HepG2 (cell line): ENCODE results near the gene C18orf63. TPM values are rescaled to one million over a fixed set of nuclear protein-coding genes. Genes with fewer than 3 reads are reported as not detected.

Experiments used
- ARID5B ChIP-seq: IDR thresholded peaks from 2 replicates; pipeline ENCODE4 v1.4.0; 2020; ENCODE audit warnings: mild to moderate bottlenecking, missing genetic modification reagents
- ARNTL ChIP-seq: sonication (generic); formaldehyde crosslinking; IDR thresholded peaks from 2 replicates; pipeline ENCODE4 v1.4.0; 2020; ENCODE audit warnings: mild to moderate bottlenecking, missing genetic modification reagents
- ATF5 ChIP-seq: sonication (generic); formaldehyde crosslinking; IDR thresholded peaks from 2 replicates; pipeline ENCODE4 v1.4.0; 2020; ENCODE audit warnings: mild to moderate bottlenecking, low read depth, missing genetic modification reagents
- CBFB ChIP-seq: sonication (generic); formaldehyde crosslinking; IDR thresholded peaks from 2 replicates; pipeline ENCODE4 v1.4.0; 2020; ENCODE audit warnings: missing genetic modification reagents
- CBX2 ChIP-seq, 2 experiments: fragments of 200-600 bp in 1 of 2; sonication (generic); formaldehyde crosslinking in 1 of 2; IDR thresholded peaks; 2 replicates each; pipeline versions ENCODE4 v1.7.0 to v1.8.1; 2018 to 2022; ENCODE audit warnings: low read depth in 2 of 2, low read length in 1 of 2, mild to moderate bottlenecking in 1 of 2, missing genetic modification reagents in 1 of 2
- CREBL2 ChIP-seq: sonication (generic); formaldehyde crosslinking; IDR thresholded peaks from 2 replicates; pipeline ENCODE4 v1.8.1; 2023; ENCODE audit warnings: missing genetic modification reagents, mild to moderate bottlenecking, borderline replicate concordance
- HNF4A ChIP-seq: sonication (generic); formaldehyde crosslinking; IDR thresholded peaks from 2 replicates; pipeline ENCODE4 v1.4.0; 2020; ENCODE audit warnings: missing genetic modification reagents
- KAT2B ChIP-seq: fragments of 150-350 bp; IDR thresholded peaks from 2 replicates; pipeline ENCODE4 v1.6.1; 2014; ENCODE audit warnings: low read depth, low read length, borderline replicate concordance
- RFX1 ChIP-seq: fragments of 450-650 bp; IDR thresholded peaks from 2 replicates; pipeline ENCODE4 v1.6.1; 2017
- TBL1XR1 ChIP-seq: fragments of 150-350 bp; IDR thresholded peaks from 2 replicates; pipeline ENCODE4 v1.6.1; 2014; ENCODE audit warnings: borderline replicate concordance, low read length; ENCODE audit not compliant: partially characterized antibody
- TEAD2 ChIP-seq: sonication (generic); formaldehyde crosslinking; IDR thresholded peaks from 2 replicates; pipeline ENCODE4 v1.9.0; 2021; ENCODE audit warnings: missing genetic modification reagents
- ZGPAT ChIP-seq: IDR thresholded peaks from 2 replicates; pipeline ENCODE4 v1.6.1; 2016; ENCODE audit warnings: mild to moderate bottlenecking
- ZIK1 ChIP-seq: sonication (generic); formaldehyde crosslinking; IDR thresholded peaks from 2 replicates; pipeline ENCODE4 v1.5.0; 2020; ENCODE audit warnings: mild to moderate bottlenecking, low read depth, missing genetic modification reagents, borderline replicate concordance
- ZNF552 ChIP-seq: sonication (generic); formaldehyde crosslinking; IDR thresholded peaks from 2 replicates; pipeline ENCODE4 v1.9.0; 2022; ENCODE audit warnings: missing genetic modification reagents, mild to moderate bottlenecking, borderline replicate concordance
- ZNF766 ChIP-seq: sonication (generic); formaldehyde crosslinking; IDR thresholded peaks from 2 replicates; pipeline ENCODE4 v1.5.0; 2020; ENCODE audit warnings: missing genetic modification reagents, borderline replicate concordance
- polyA plus RNA-seq, 8 experiments: library from polyadenylated mRNA; depleted of rRNA in 3 of 8; stranded (reverse) in 7 of 8; unstranded in 1 of 8; fragments of >200 nt; fragmentation: Illumina TruSeq in 4 of 8; extraction: Trizol in 4 of 8; gene quantifications; 2 replicates each; pipeline versions ENCODE4 v1.2.1 to v1.2.3, GENCODE V29; 2011 to 2016; ENCODE audit warnings: low read depth in 4 of 8, missing spikeins in 1 of 8, mixed read lengths in 1 of 8; ENCODE audit not compliant: insufficient read depth in 1 of 8
- total RNA-seq, 5 experiments: library from RNA; depleted of rRNA; stranded (reverse); fragments of >200 nt; fragmentation: Illumina TruSeq; extraction: Trizol; gene quantifications; 2 replicates each; pipeline ENCODE4 v1.2.3, GENCODE V29; 2016; ENCODE audit warnings: low read depth in 1 of 5
- TF ChIP-seq, protein P1 (sequence below): IDR thresholded peaks from 2 replicates; pipeline ENCODE4 v1.6.1; 2018; ENCODE audit warnings: missing genetic modification reagents, mild to moderate bottlenecking, missing compliant biosample characterization
- TF ChIP-seq, protein P2 (sequence below): sonication (generic); formaldehyde crosslinking; IDR thresholded peaks from 2 replicates; pipeline ENCODE4 v1.4.0; 2020; ENCODE audit warnings: missing genetic modification reagents
- TF ChIP-seq, protein P3 (sequence below): sonication (generic); formaldehyde crosslinking; IDR thresholded peaks from 2 replicates; pipeline ENCODE4 v1.8.0; 2022; ENCODE audit warnings: mild to moderate bottlenecking, missing genetic modification reagents; ENCODE audit not compliant: insufficient replicate concordance

Gene C18orf63
- total and polyA plus RNA-seq, 2 of the 13 experiments (the other 11 are each of a cell fraction or from before 2014, with no cell fraction given) = 0.01 TPM; not detected in 1

DNA sequence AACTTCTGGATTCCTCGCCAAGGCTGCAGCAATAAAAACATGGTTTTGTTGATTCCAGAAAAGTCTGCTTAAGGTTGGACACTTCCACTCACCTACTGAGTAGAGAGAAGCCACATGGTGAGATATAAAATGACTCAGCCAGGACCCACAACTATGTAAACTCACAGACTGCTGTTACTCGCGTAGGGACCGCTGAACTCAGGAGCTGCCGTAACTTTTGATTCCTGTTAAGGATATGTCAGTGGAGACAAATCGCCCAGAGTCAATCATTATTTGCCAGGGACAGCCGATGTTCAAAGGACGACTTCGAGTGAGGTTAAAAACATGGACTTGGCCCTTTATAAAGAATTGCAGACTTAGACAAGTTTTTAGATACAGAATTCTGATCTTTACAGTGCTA lies 49.5 kb upstream of the C18orf63 start (continued):
- TF ChIP-seq ZGPAT (CRISPR knock-in tag) (peak; percentile 50; the same call in 1 of the 2 replicates), RFX1 (no peak), ATF5 (no peak), CBX2 (IDR thresholded peaks at IDR 0.05; ENCODE audit: low read depth, low read length) (no peak), CBX2 (CRISPR knock-in tag; IDR thresholded peaks at IDR 0.05; ENCODE audit: low read depth) (no peak), CREBL2 (CRISPR knock-in tag) (no peak), HNF4A (CRISPR knock-in tag) (peak; percentile 65), TEAD2 (no peak), ARID5B (CRISPR knock-in tag) (peak; percentile 66), ZNF552 (no peak), ZNF766 (CRISPR knock-in tag) (no peak), ARNTL (CRISPR knock-in tag) (no peak), TBL1XR1 (no peak), KAT2B (no peak), CBFB (CRISPR knock-in tag) (no peak), ZIK1 (CRISPR knock-in tag) (no peak)
- TF ChIP-seq, protein P1, sequence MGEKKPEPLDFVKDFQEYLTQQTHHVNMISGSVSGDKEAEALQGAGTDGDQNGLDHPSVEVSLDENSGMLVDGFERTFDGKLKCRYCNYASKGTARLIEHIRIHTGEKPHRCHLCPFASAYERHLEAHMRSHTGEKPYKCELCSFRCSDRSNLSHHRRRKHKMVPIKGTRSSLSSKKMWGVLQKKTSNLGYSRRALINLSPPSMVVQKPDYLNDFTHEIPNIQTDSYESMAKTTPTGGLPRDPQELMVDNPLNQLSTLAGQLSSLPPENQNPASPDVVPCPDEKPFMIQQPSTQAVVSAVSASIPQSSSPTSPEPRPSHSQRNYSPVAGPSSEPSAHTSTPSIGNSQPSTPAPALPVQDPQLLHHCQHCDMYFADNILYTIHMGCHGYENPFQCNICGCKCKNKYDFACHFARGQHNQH = peak; percentile 47; the same call in 1 of the 2 replicates
- TF ChIP-seq, protein P2, sequence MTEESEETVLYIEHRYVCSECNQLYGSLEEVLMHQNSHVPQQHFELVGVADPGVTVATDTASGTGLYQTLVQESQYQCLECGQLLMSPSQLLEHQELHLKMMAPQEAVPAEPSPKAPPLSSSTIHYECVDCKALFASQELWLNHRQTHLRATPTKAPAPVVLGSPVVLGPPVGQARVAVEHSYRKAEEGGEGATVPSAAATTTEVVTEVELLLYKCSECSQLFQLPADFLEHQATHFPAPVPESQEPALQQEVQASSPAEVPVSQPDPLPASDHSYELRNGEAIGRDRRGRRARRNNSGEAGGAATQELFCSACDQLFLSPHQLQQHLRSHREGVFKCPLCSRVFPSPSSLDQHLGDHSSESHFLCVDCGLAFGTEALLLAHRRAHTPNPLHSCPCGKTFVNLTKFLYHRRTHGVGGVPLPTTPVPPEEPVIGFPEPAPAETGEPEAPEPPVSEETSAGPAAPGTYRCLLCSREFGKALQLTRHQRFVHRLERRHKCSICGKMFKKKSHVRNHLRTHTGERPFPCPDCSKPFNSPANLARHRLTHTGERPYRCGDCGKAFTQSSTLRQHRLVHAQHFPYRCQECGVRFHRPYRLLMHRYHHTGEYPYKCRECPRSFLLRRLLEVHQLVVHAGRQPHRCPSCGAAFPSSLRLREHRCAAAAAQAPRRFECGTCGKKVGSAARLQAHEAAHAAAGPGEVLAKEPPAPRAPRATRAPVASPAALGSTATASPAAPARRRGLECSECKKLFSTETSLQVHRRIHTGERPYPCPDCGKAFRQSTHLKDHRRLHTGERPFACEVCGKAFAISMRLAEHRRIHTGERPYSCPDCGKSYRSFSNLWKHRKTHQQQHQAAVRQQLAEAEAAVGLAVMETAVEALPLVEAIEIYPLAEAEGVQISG (CRISPR knock-in tag) = no peak
- TF ChIP-seq, protein P3, sequence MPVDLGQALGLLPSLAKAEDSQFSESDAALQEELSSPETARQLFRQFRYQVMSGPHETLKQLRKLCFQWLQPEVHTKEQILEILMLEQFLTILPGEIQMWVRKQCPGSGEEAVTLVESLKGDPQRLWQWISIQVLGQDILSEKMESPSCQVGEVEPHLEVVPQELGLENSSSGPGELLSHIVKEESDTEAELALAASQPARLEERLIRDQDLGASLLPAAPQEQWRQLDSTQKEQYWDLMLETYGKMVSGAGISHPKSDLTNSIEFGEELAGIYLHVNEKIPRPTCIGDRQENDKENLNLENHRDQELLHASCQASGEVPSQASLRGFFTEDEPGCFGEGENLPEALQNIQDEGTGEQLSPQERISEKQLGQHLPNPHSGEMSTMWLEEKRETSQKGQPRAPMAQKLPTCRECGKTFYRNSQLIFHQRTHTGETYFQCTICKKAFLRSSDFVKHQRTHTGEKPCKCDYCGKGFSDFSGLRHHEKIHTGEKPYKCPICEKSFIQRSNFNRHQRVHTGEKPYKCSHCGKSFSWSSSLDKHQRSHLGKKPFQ (CRISPR knock-in tag) = no peak
